ENCODE data around the gene MYBPC2. TPM values are rescaled to one million over a fixed set of nuclear protein-coding genes. Genes with fewer than 3 reads are reported as not detected.

Gene MYBPC2
- total RNA-seq, 1 experiment from 2014 or later, result 0.11 TPM

- DNase-seq (ENCODE audit: low read depth), result no peak
Measured at GRCh38 chr19:50515168-50515561, 82.5 kb downstream of the MYBPC2 start.

Other genes with a start within 250 kb of the MYBPC2 start
- gene MYH14, start 229.3 kb upstream of the MYBPC2 start, total RNA-seq (2014; rRNA removed), result not detected in 2 replicates
- gene KCNC3, start 103.5 kb upstream of the MYBPC2 start, total RNA-seq (2014; rRNA removed), result not detected in 2 replicates
- gene NAPSA, start 67.3 kb upstream of the MYBPC2 start, total RNA-seq (2014; rRNA removed), result 0.40 TPM in 1 of 2 replicates, not detected in the other
- 89.3 and 99.2 TPM in 2 replicates for gene NR1H2, start 56.4 kb upstream of the MYBPC2 start, total RNA-seq (2014; rRNA removed)
- 56.0 and 69.5 TPM in 2 replicates for gene POLD1, start 48.5 kb upstream of the MYBPC2 start, total RNA-seq (2014; rRNA removed)
- gene SPIB, start 14.0 kb upstream of the MYBPC2 start, total RNA-seq (2014; rRNA removed), result not detected in 2 replicates
- gene EMC10, start 43.6 kb downstream of the MYBPC2 start, total RNA-seq (2014; rRNA removed), result 116 and 122 TPM in 2 replicates
- gene GARIN5A, start 44.0 kb downstream of the MYBPC2 start, total RNA-seq (2014; rRNA removed), result 0.23 and 2.4 TPM in 2 replicates
- gene JOSD2, start 78.3 kb downstream of the MYBPC2 start, total RNA-seq (2014; rRNA removed), result 41.7 and 47.3 TPM in 2 replicates
- gene ASPDH, start 81.0 kb downstream of the MYBPC2 start, total RNA-seq (2014; rRNA removed), result not detected in 2 replicates
- not detected in 2 replicates for gene LRRC4B, start 135.5 kb downstream of the MYBPC2 start, total RNA-seq (2014; rRNA removed)
- gene SYT3, start 207.0 kb downstream of the MYBPC2 start, total RNA-seq (2014; rRNA removed), result 0.11 TPM in 1 of 2 replicates, not detected in the other
- gene C19orf81, start 216.6 kb downstream of the MYBPC2 start, total RNA-seq (2014; rRNA removed), result not detected in 2 replicates

Data from LHCN-M2 (cell line).